ENCODE measurements around the gene APOC3. TPM values are rescaled to one million over a fixed set of nuclear protein-coding genes. Genes with fewer than 3 reads are reported as not detected.

The APOC3 gene
- total RNA-seq, 2 donors from 2014 or later: 7.3 TPM; not detected in 1

DNA sequence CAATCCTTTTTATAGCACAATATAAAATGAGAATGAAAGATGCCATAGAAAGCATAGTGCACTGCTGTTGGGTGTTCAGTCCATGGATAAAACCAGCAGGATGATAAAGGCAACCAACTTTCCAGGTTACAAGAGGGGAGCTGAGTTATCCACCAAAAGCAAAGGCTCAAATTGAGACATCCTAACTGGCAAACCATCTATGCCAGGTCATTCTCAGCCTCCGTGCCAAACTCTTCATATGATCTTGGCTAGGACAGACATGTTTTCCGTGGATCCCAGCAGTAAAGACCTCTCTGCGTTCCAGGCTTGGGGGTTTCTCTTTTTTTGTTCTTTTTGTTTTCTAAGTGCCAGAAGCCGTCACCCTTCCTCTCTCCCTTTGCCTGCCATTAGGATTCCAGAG is 15.0 kb downstream of the APOC3 start:
- H3K9me3 ChIP-seq: no peaks in the 10 kb centered on the region
- H3K4me1 ChIP-seq: no peaks in the 10 kb centered on the region
- peaks cover 9 to 22% of the 10 kb centered on the region in 2 donors for H3K36me3 ChIP-seq (replicated peaks in 1 of 2; ENCODE audit: insufficient read depth in 1 of 2, low read depth in 2 of 2)
- no peaks in the 10 kb centered on the region for H3K27me3 ChIP-seq
- no peak overlapping the region for H3K27ac ChIP-seq
- 86 to 93% methylated on average over 4 of the region's 4 CpGs for WGBS, 2 donors
- intact Hi-C loops (cut with DNase I): no loop called here
- no peak for ATAC-seq
- no peak for DNase-seq
- no peak overlapping the region for H3K4me3 ChIP-seq
- TF ChIP-seq, protein P1, sequence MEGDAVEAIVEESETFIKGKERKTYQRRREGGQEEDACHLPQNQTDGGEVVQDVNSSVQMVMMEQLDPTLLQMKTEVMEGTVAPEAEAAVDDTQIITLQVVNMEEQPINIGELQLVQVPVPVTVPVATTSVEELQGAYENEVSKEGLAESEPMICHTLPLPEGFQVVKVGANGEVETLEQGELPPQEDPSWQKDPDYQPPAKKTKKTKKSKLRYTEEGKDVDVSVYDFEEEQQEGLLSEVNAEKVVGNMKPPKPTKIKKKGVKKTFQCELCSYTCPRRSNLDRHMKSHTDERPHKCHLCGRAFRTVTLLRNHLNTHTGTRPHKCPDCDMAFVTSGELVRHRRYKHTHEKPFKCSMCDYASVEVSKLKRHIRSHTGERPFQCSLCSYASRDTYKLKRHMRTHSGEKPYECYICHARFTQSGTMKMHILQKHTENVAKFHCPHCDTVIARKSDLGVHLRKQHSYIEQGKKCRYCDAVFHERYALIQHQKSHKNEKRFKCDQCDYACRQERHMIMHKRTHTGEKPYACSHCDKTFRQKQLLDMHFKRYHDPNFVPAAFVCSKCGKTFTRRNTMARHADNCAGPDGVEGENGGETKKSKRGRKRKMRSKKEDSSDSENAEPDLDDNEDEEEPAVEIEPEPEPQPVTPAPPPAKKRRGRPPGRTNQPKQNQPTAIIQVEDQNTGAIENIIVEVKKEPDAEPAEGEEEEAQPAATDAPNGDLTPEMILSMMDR (IDR thresholded peaks at IDR 0.05): no peak
- TF ChIP-seq POLR2A (IDR thresholded peaks at IDR 0.05): no peak

DNA sequence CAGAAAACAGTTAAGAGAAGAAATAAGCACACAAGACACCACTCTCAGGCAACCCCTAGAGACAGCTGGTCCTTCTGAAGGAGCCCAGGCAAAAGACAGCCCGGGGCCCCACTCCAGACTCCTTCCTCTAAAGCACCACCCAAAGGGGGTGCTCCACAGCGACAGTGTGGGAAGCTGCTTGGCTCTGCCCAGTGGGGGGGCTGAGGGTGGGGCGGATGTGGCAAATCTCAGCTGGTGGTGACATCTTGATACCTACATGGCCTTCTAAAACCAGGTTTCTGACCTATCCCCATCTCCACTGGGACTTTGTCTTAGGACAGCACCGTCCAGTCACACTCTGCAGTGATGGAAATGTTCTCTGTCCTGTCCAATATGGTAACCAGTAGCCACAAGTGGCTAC is 17.9 kb downstream of the APOC3 start:
- Histone ChIP-seq H3K4me3 (no peak overlapping the region), H3K9me3 (no peaks in the 10 kb centered on the region), H3K27ac (no peak overlapping the region), H3K4me1 (no peaks in the 10 kb centered on the region), H3K36me3 (replicated peaks in 1 of 2; ENCODE audit: insufficient read depth in 1 of 2, low read depth in 2 of 2) (peaks cover 9 to 22% of the 10 kb centered on the region in 2 donors), H3K27me3 (no peaks in the 10 kb centered on the region)
- ATAC-seq: no peak
- DNase-seq: no peak
- intact Hi-C loops (cut with DNase I): no loop called here
- TF ChIP-seq, protein P1 (IDR thresholded peaks at IDR 0.05): no peak
- TF ChIP-seq POLR2A (IDR thresholded peaks at IDR 0.05): no peak
- 83 to 90% methylated on average over 1 to 3 of the region's 4 CpGs for WGBS, 2 donors

DNA sequence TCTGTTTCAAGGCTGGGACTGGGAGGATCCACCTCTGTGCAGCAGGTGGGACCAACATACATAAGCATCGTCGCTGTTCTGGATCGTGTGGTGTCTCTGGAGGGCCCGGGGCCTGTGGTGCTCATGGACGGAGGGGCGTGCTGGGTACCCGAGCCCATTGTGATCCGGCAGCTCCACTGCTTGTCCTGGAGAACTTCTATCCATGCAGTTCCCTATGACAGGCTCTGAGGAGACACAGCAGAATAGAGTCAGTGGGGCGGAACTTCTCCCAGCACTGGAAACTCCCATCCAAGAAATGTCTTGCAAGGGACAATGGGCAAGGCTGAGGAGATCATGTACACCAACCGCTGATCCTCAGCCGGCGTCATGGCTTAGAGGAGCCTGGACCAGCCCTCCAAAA is 19.4 kb downstream of the APOC3 start:
- DNase-seq (no peak), ATAC-seq (no peak)
- H3K4me1 ChIP-seq: no peaks in the 10 kb centered on the region
- no peak overlapping the region for H3K27ac ChIP-seq
- intact Hi-C loops (cut with DNase I): no loop called here
- H3K27me3 ChIP-seq: no peaks in the 10 kb centered on the region
- TF ChIP-seq, protein P1 (IDR thresholded peaks at IDR 0.05): no peak
- no peak for TF ChIP-seq POLR2A (IDR thresholded peaks at IDR 0.05)
- peaks cover 9 to 19% of the 10 kb centered on the region in 2 donors for H3K36me3 ChIP-seq (replicated peaks in 1 of 2; ENCODE audit: insufficient read depth in 1 of 2, low read depth in 2 of 2)
- no peaks in the 10 kb centered on the region for H3K9me3 ChIP-seq
- WGBS, 2 donors: 96 to 98% methylated on average over 12 of the region's 12 CpGs
- no peak overlapping the region for H3K4me3 ChIP-seq

DNA sequence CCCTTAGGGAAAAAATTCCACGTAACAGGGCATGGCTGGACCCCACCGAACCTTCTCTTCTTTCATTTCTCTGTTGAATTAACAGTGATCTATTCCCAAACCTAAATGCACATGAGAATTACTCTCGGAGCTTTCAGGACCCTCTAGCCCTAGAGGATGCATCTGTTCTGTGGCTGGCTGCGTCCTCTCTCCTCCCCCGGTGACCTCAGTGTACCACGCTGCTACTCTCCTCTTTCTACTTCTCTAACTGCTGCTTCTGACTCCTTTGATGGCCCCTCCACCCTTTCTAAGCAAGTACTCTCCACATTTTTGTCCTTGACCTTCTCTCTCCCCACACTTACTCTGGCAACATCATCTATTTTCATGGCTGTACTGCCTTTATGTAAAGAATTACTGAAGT is 19.8 kb downstream of the APOC3 start:
- no peaks in the 10 kb centered on the region for H3K27me3 ChIP-seq
- H3K36me3 ChIP-seq (replicated peaks in 1 of 2; ENCODE audit: insufficient read depth in 1 of 2, low read depth in 2 of 2): peaks cover 9 to 19% of the 10 kb centered on the region in 2 donors
- DNase-seq (no peak), ATAC-seq (no peak)
- WGBS, 2 donors: 83 to 90% methylated on average over 6 of the region's 6 CpGs
- no peak overlapping the region for H3K27ac ChIP-seq
- intact Hi-C loops (cut with DNase I): no loop called here
- TF ChIP-seq, protein P1 (IDR thresholded peaks at IDR 0.05): no peak
- no peak for TF ChIP-seq POLR2A (IDR thresholded peaks at IDR 0.05)
- H3K4me3 ChIP-seq: no peak overlapping the region
- H3K4me1 ChIP-seq: no peaks in the 10 kb centered on the region
- H3K9me3 ChIP-seq: no peaks in the 10 kb centered on the region

DNA sequence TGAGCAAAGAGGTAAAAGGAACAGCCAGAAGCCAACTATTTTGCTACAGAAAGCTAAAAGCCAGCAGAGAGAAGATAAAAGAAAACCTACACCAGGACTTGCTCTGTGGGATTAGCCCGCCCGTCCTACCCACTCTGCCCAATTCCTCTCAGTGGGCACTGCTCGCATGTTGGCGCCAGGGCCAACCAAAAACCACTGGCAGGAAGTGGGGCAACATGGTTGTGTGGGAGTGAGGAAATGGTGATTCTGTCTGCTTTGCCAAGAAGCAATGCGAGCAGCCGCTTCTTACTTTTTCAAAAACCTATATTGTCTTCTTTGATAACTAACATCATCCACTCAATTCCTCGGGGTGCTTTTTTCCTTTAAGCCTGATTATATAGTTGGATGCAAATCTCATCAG is 21.9 kb downstream of the APOC3 start:
- Histone ChIP-seq H3K4me1 (no peaks in the 10 kb centered on the region), H3K27me3 (no peaks in the 10 kb centered on the region), H3K9me3 (no peaks in the 10 kb centered on the region), H3K4me3 (no peak overlapping the region), H3K36me3 (replicated peaks in 1 of 2; ENCODE audit: insufficient read depth in 1 of 2, low read depth in 2 of 2) (peaks cover 1 to 9% of the 10 kb centered on the region in 2 donors), H3K27ac (no peak overlapping the region)
- DNase-seq: no peak
- 69 to 92% methylated on average over 7 of the region's 7 CpGs for WGBS, 2 donors
- TF ChIP-seq, protein P1 (IDR thresholded peaks at IDR 0.05): no peak
- no peak for TF ChIP-seq POLR2A (IDR thresholded peaks at IDR 0.05)
- intact Hi-C loops (cut with DNase I): no loop called here
- no peak for ATAC-seq

Data from body of pancreas (tissue), 4 donors.